ENCODE results near the gene FOXN3. TPM values are rescaled to one million over a fixed set of nuclear protein-coding genes. Genes with fewer than 3 reads are reported as not detected.
"Not testable (repeated sequence)": the region's sequence is repeated elsewhere in the genome, so short reads cannot be mapped to it uniquely, and the experiment has no call there.

Gene FOXN3
- total RNA-seq, 1 experiment from 2014 or later, result 125 TPM

GRCh38 chr14:89155491-89155890 is 261.5 kb downstream of the FOXN3 start:
- no peak overlapping the region for H3K23ac ChIP-seq (ENCODE audit: insufficient read length, low read depth, low read length)
- WGBS (ENCODE audit: extremely low coverage, insufficient read length, low lambda C conversion rate), result no CpG with 5 or more reads among the region's 5 CpGs

GRCh38 chr14:89151693-89152092 is 265.3 kb downstream of the FOXN3 start:
- not testable (repeated sequence) for H3K27ac Mint-ChIP-seq; DNase-seq; H2AFZ ChIP-seq (ENCODE audit: low read length); H3K9me3 ChIP-seq (ENCODE audit: control insufficient read depth, low read depth, low read length); H3K14ac ChIP-seq (ENCODE audit: insufficient read depth, low read length); H3T11ph ChIP-seq (ENCODE audit: low read length); H3K9ac ChIP-seq (ENCODE audit: extremely low read depth, insufficient read length, low read length); H2BK12ac ChIP-seq (ENCODE audit: insufficient read length, low read depth, low read length); H3K9me3 Mint-ChIP-seq; H3K4ac ChIP-seq (ENCODE audit: low read depth, low read length); H3K27me3 ChIP-seq (ENCODE audit: insufficient read depth, low read length); H3K23ac ChIP-seq (ENCODE audit: insufficient read length, low read depth, low read length); H2BK5ac ChIP-seq (ENCODE audit: insufficient read length, low read length); H2AK5ac ChIP-seq (ENCODE audit: insufficient read length, low read length); H3K27ac ChIP-seq (ENCODE audit: insufficient read length, low read depth, low read length); H3K4me2 ChIP-seq (ENCODE audit: insufficient read depth, insufficient read length, low read length); H3K56ac ChIP-seq (ENCODE audit: insufficient read length, low read depth, low read length); H4K8ac ChIP-seq (replicated peaks; ENCODE audit: insufficient read length, low read depth, low read length); H3K79me1 ChIP-seq (ENCODE audit: insufficient read depth, low read depth, low read length, poor library complexity, severe bottlenecking); H4K91ac ChIP-seq (ENCODE audit: insufficient read length, low read depth, low read length); H3K4me3 Mint-ChIP-seq; H3K4me1 Mint-ChIP-seq; H3K27me3 Mint-ChIP-seq (ENCODE audit: low read depth); H4K5ac ChIP-seq (ENCODE audit: insufficient read length, low read depth, low read length); H2BK15ac ChIP-seq (ENCODE audit: low read depth, low read length); H3K23me2 ChIP-seq (ENCODE audit: insufficient read length, low read depth, low read length, poor library complexity, severe bottlenecking); H3K4me1 ChIP-seq (ENCODE audit: insufficient read depth, low read length); H2BK20ac ChIP-seq (ENCODE audit: low read depth, low read length, poor library complexity, severe bottlenecking); H3K18ac ChIP-seq (ENCODE audit: insufficient read length, low read depth, low read length); H4K20me1 ChIP-seq (ENCODE audit: control insufficient read depth, insufficient read depth, insufficient read length); H2BK120ac ChIP-seq (ENCODE audit: low read depth, low read length, poor library complexity, severe bottlenecking); H3K79me2 ChIP-seq (ENCODE audit: insufficient read depth, low read length)
- H3K36me3 Mint-ChIP-seq (ENCODE audit: insufficient read depth in 1 of 3, low read depth in 3 of 3), result peaks cover 11 to 24% (median 12%) of the 10 kb centered on the region in 3 experiments
- no CpG with 5 or more reads among the region's 2 CpGs for WGBS (ENCODE audit: extremely low coverage, insufficient read length, low lambda C conversion rate)

More at GRCh38 chr14:89155491-89155890, 261.5 kb downstream of the FOXN3 start:
- Histone ChIP-seq H3K4ac (ENCODE audit: low read depth, low read length) (no peak overlapping the region), H2AFZ (ENCODE audit: low read length) (no peak overlapping the region), H2BK12ac (ENCODE audit: insufficient read length, low read depth, low read length) (no peak overlapping the region), H4K8ac (replicated peaks; ENCODE audit: insufficient read length, low read depth, low read length) (no peak overlapping the region), H2AK5ac (ENCODE audit: insufficient read length, low read length) (no peak overlapping the region), H3K18ac (ENCODE audit: insufficient read length, low read depth, low read length) (no peak overlapping the region), H3T11ph (ENCODE audit: low read length) (no peak overlapping the region), H3K56ac (ENCODE audit: insufficient read length, low read depth, low read length) (no peak overlapping the region), H3K4me1 (ENCODE audit: insufficient read depth, low read length) (0 out of 2 replicates have a peak, but pooled peaks cover 2% of the 10 kb centered on the region), H3K27ac (ENCODE audit: insufficient read length, low read depth, low read length) (no peak overlapping the region), H3K14ac (ENCODE audit: insufficient read depth, low read length) (no peak overlapping the region), H3K79me1 (ENCODE audit: insufficient read depth, low read depth, low read length, poor library complexity, severe bottlenecking) (no peaks in the 10 kb centered on the region), H2BK5ac (ENCODE audit: insufficient read length, low read length) (no peak overlapping the region), H2BK20ac (ENCODE audit: low read depth, low read length, poor library complexity, severe bottlenecking) (no peak overlapping the region), H4K91ac (ENCODE audit: insufficient read length, low read depth, low read length) (no peak overlapping the region), H2BK15ac (ENCODE audit: low read depth, low read length) (no peak overlapping the region), H3K9me3 (ENCODE audit: control insufficient read depth, low read depth, low read length) (no peaks in the 10 kb centered on the region), H3K4me2 (ENCODE audit: insufficient read depth, insufficient read length, low read length) (no peak overlapping the region), H4K20me1 (ENCODE audit: control insufficient read depth, insufficient read depth, insufficient read length) (no peaks in the 10 kb centered on the region), H2BK120ac (ENCODE audit: low read depth, low read length, poor library complexity, severe bottlenecking) (no peak overlapping the region), H3K27me3 (ENCODE audit: insufficient read depth, low read length) (no peaks in the 10 kb centered on the region), H3K9ac (ENCODE audit: extremely low read depth, insufficient read length, low read length) (no peak overlapping the region), H4K5ac (ENCODE audit: insufficient read length, low read depth, low read length) (no peak overlapping the region), H3K23me2 (ENCODE audit: insufficient read length, low read depth, low read length, poor library complexity, severe bottlenecking) (no peaks in the 10 kb centered on the region), H3K79me2 (ENCODE audit: insufficient read depth, low read length) (0 out of 2 replicates have a peak, but pooled peaks cover 1% of the 10 kb centered on the region)
- no peak for TF ChIP-seq CTCF (conservative IDR thresholded peaks at IDR 0.05)
- peaks cover 15 to 37% (median 32%) of the 10 kb centered on the region in 3 experiments for H3K36me3 Mint-ChIP-seq (ENCODE audit: insufficient read depth in 1 of 3, low read depth in 3 of 3)
- peaks cover 13 to 16% of the 10 kb centered on the region in 2 experiments for H3K4me1 Mint-ChIP-seq
- H3K27me3 Mint-ChIP-seq (ENCODE audit: low read depth), result no peaks in the 10 kb centered on the region
- H3K9me3 Mint-ChIP-seq, result peaks cover 0 to 2% of the 10 kb centered on the region in 2 experiments; a peak in 1 of 5 replicates
- DNase-seq, result no peak
- H3K27ac Mint-ChIP-seq, result no peak overlapping the region
- H3K4me3 Mint-ChIP-seq, result no peak overlapping the region
